HUES64 (cell line): ENCODE results near the gene PLEKHA6.

Experiments used
- H3K27ac ChIP-seq: 2 replicates; pipeline ENCODE4 v1.7.0; 2013; ENCODE audit warnings: low read depth, low read length, inconsistent platforms
- H3K27me3 ChIP-seq: 2 replicates; pipeline ENCODE4 v1.6.1; 2013; ENCODE audit warnings: mild to moderate bottlenecking, low read length; ENCODE audit not compliant: insufficient read depth
- H3K36me3 ChIP-seq: 2 replicates; pipeline ENCODE4 v1.6.1; 2013; ENCODE audit warnings: mild to moderate bottlenecking, low read length; ENCODE audit not compliant: insufficient read depth
- H3K4me1 ChIP-seq: 2 replicates; pipeline ENCODE4 v1.6.1; 2013; ENCODE audit warnings: mild to moderate bottlenecking, low read length, moderate library complexity; ENCODE audit not compliant: insufficient read depth
- H3K4me3 ChIP-seq: 2 replicates; pipeline ENCODE4 v1.5.1; 2013; ENCODE audit warnings: mild to moderate bottlenecking, low read length, moderate library complexity
- H3K9ac ChIP-seq: 2 replicates; pipeline ENCODE4 v1.6.1; 2013; ENCODE audit warnings: mild to moderate bottlenecking, low read depth, low read length
- H3K9me3 ChIP-seq: 2 replicates; pipeline ENCODE4 v1.6.1; 2013; ENCODE audit warnings: low read depth, low read length; ENCODE audit not compliant: insufficient read depth
- WGBS: fragments of 150-250, 120-280 bp; methylation state at CpG from one replicate; pipeline ENCODE4 v1.1.7; 2013; ENCODE audit warnings: missing lambda C conversion rate; 5-methylcytosine and 5-hydroxymethylcytosine counted together

PLEKHA6 gene

GRCh38 chr1:204400882-204401510 lies 41.3 kb upstream of the PLEKHA6 start:
- H3K36me3 ChIP-seq: peaks cover 53% of the 10 kb centered on the region
- no peaks in the 10 kb centered on the region for H3K9me3 ChIP-seq
- H3K4me3 ChIP-seq: no peak overlapping the region
- no peaks in the 10 kb centered on the region for H3K27me3 ChIP-seq
- H3K4me1 ChIP-seq: no peaks in the 10 kb centered on the region
- no peak overlapping the region for H3K27ac ChIP-seq
- no peak overlapping the region for H3K9ac ChIP-seq
- 88% methylated on average over 4 of the region's 6 CpGs for WGBS

- Histone ChIP-seq H3K27ac (no peak overlapping the region), H3K4me1 (no peaks in the 10 kb centered on the region), H3K4me3 (no peak overlapping the region), H3K9me3 (no peaks in the 10 kb centered on the region), H3K27me3 (no peaks in the 10 kb centered on the region), H3K9ac (no peak overlapping the region), H3K36me3 (peaks cover 28% of the 10 kb centered on the region)
- WGBS: 78% methylated on average over 6 of the region's 7 CpGs
Observed at GRCh38 chr1:204398197-204399125, 38.7 kb upstream of the PLEKHA6 start.

DNA sequence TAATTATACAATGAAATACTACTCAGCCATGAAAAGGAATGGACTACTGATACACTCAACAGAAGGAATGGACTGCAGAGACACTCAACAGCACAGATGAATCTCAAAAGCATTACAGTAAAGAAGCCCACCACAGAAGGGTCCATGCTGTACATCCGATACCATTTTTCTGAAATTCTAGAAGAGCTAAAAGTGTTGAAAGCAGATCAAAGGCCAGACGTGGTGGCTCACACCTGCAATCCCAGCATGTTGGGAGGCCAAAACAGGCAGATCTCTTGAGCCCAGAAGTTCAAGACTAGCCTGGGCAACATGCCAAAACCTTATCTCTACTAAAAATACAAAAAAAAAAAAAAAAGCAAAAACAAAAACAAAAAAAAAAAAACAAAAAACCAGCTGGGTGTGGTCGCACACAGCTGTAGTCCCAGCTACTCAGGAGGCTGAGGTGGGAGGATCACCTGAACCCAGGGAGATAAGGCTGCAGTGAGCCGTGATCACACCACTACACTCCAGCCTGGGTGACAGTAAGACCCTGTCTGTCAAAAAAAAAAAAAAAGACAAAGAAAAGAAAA lies 36.4 kb upstream of the PLEKHA6 start:
- H3K27me3 ChIP-seq: no peaks in the 10 kb centered on the region; the same call in 1 of the 2 replicates
- H3K9me3 ChIP-seq: no peaks in the 10 kb centered on the region
- 92% methylated on average over 4 of the region's 4 CpGs for WGBS
- H3K9ac ChIP-seq: no peak overlapping the region
- H3K27ac ChIP-seq: no peak overlapping the region
- H3K4me3 ChIP-seq: no peak overlapping the region
- H3K4me1 ChIP-seq: no peaks in the 10 kb centered on the region
- H3K36me3 ChIP-seq: peaks cover 21% of the 10 kb centered on the region

- H3K36me3 ChIP-seq: no peaks in the 10 kb centered on the region
- H3K27ac ChIP-seq: no peak overlapping the region
- H3K4me3 ChIP-seq: no peak overlapping the region
- no peaks in the 10 kb centered on the region; the same call in 1 of the 2 replicates for H3K27me3 ChIP-seq
- no peaks in the 10 kb centered on the region for H3K4me1 ChIP-seq
- H3K9ac ChIP-seq: no peak overlapping the region
- H3K9me3 ChIP-seq: no peaks in the 10 kb centered on the region
Observed at GRCh38 chr1:204391629-204392028, 31.9 kb upstream of the PLEKHA6 start.

GRCh38 chr1:204390751-204391466 lies 31.2 kb upstream of the PLEKHA6 start:
- H3K4me3 ChIP-seq: no peak overlapping the region
- no peak overlapping the region for H3K9ac ChIP-seq
- WGBS: 86% methylated on average over 4 of the region's 4 CpGs
- H3K27ac ChIP-seq: no peak overlapping the region
- no peaks in the 10 kb centered on the region for H3K9me3 ChIP-seq
- peaks cover 4% of the 10 kb centered on the region; the same call in 1 of the 2 replicates for H3K27me3 ChIP-seq
- no peaks in the 10 kb centered on the region for H3K4me1 ChIP-seq
- no peaks in the 10 kb centered on the region for H3K36me3 ChIP-seq

DNA sequence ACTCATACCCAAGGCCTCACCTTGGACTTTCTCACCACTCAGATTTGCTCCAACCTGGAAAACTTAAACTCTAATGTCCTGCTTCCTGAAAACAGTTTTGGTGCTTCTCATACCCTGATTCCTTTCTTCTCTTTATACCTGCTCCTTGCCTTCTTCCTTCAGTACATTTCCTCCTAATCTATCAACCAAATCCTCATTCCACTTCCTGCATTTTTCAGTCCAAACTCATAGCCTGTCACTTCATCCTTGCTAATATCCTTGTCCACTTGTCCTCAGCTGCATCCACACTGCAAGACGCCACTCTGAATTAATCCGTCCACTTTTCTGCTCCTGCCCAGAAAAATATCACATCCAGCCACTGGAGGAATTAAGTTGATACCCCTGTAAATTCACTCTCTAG lies 26.0 kb upstream of the PLEKHA6 start:
- 93% methylated on average over 2 of the region's 2 CpGs for WGBS
- Histone ChIP-seq H3K27ac (no peak overlapping the region), H3K9ac (no peak overlapping the region), H3K4me1 (no peaks in the 10 kb centered on the region), H3K9me3 (no peaks in the 10 kb centered on the region), H3K36me3 (no peaks in the 10 kb centered on the region), H3K4me3 (no peak overlapping the region), H3K27me3 (peaks cover 16% of the 10 kb centered on the region; the same call in 1 of the 2 replicates)

GRCh38 chr1:204384636-204385352 lies 25.1 kb upstream of the PLEKHA6 start:
- H3K27ac ChIP-seq: no peak overlapping the region
- no peaks in the 10 kb centered on the region for H3K9me3 ChIP-seq
- H3K27me3 ChIP-seq: peaks cover 25% of the 10 kb centered on the region
- H3K4me3 ChIP-seq: no peak overlapping the region
- H3K9ac ChIP-seq: no peak overlapping the region
- 92% methylated on average over 7 of the region's 7 CpGs for WGBS
- H3K36me3 ChIP-seq: no peaks in the 10 kb centered on the region
- H3K4me1 ChIP-seq: no peaks in the 10 kb centered on the region

GRCh38 chr1:204383163-204383904 lies 23.6 kb upstream of the PLEKHA6 start:
- 80% methylated on average over 5 of the region's 5 CpGs for WGBS
- Histone ChIP-seq H3K9me3 (no peaks in the 10 kb centered on the region), H3K27ac (no peak overlapping the region), H3K4me1 (0 out of 2 replicates have a peak, but pooled peaks cover 3% of the 10 kb centered on the region), H3K27me3 (peaks cover 40% of the 10 kb centered on the region), H3K4me3 (no peak overlapping the region), H3K36me3 (no peaks in the 10 kb centered on the region), H3K9ac (no peak overlapping the region)

- Histone ChIP-seq H3K27me3 (peaks cover 46% of the 10 kb centered on the region), H3K4me3 (no peak overlapping the region), H3K4me1 (0 out of 2 replicates have a peak, but pooled peaks cover 4% of the 10 kb centered on the region), H3K27ac (no peak overlapping the region), H3K36me3 (no peaks in the 10 kb centered on the region), H3K9ac (no peak overlapping the region), H3K9me3 (no peaks in the 10 kb centered on the region)
- 94% methylated on average over 2 of the region's 2 CpGs for WGBS
Observed at GRCh38 chr1:204382714-204383083, 23.0 kb upstream of the PLEKHA6 start.

DNA sequence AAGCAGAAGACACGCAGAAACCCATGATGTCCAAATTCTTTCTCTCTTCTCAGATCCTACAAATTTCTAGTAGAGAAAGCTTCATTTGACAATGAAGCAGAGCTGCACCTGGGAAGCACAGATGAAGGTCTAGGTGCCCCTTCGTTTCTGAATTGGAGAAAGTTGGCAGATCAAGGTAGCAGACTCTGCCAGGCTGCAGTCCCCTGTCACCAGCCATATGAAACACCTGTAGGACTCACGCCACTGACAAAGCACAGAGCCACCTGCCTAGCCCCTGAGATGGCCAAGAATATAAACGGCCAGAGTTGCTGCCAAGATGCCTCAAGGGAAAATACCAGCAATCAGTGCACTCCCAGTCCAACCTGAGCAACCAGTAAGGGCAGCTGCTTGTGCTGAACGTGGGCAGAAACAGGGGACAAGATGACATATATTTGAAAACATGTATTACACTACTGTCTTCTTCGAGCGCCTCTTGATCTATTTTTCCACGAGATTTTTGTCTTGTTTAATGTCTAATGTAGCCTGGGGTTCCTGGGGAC lies 20.6 kb upstream of the PLEKHA6 start:
- no peak overlapping the region for H3K9ac ChIP-seq
- H3K4me3 ChIP-seq: no peak overlapping the region
- no peak overlapping the region for H3K27ac ChIP-seq
- no peaks in the 10 kb centered on the region for H3K9me3 ChIP-seq
- peaks cover 64% of the 10 kb centered on the region for H3K27me3 ChIP-seq
- no peaks in the 10 kb centered on the region for H3K36me3 ChIP-seq
- WGBS: 82% methylated on average over 8 of the region's 8 CpGs
- H3K4me1 ChIP-seq: peaks cover 4% of the 10 kb centered on the region; the same call in 1 of the 2 replicates
